Endometrial microvascular endothelial cells (primary cell): ENCODE measurements around the gene ADRB1. TPM values are rescaled to one million over a fixed set of nuclear protein-coding genes. Genes with fewer than 3 reads are reported as not detected.

Source experiments
- in situ Hi-C: cut with HindIII; loops from 2 replicates; pipeline ENCODE4 v1.10.0; 2017; ENCODE audit warnings: low sequenced_read_pairs, low pct_unique_long_range_greater_than_20kb; ENCODE audit errors: inconsistent ontology term
- total RNA-seq: library from RNA; depleted of rRNA; stranded (reverse); fragments of >200 nt; gene quantifications from one replicate; pipeline ENCODE4 v1.2.3, GENCODE V29; 2015; ENCODE audit errors: inconsistent ontology term

ADRB1 gene
- total RNA-seq: 2.6 TPM

DNA sequence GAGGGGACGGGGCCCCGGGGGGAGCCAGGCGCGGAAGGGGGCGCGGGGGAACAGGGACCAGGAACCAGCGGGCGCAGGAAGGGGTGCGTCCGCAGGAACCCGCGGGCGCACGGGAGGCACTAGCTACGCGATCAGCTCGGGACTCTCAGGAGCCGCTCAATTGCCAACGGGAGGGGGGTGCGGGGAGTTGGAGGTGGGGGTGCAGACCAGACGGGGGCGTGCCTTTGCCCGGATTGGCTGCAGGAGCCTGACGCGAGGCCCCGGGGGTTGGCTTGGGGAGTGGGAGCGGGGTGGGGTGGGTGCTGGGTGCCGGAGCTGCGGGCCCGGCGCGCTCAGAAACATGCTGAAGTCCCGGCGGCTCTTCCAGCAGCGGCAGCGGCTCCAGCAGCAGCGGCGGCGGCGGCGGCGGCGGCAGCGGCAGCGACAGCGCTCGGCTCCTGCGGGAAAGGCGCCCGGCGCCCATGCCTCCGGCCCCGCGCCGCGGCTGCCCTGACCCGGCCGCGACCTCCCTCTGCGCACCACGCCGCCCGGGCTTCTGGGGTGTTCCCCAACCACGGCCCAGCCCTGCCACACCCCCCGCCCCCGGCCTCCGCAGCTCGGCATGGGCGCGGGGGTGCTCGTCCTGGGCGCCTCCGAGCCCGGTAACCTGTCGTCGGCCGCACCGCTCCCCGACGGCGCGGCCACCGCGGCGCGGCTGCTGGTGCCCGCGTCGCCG, at the start of gene ADRB1:
Gene ADRB1 (plus strand): TSS at position 335 of the 715 bp plus-strand sequence. CDS start 267 bp downstream, at position 602.
- in situ Hi-C loops: no loop called here

DNA sequence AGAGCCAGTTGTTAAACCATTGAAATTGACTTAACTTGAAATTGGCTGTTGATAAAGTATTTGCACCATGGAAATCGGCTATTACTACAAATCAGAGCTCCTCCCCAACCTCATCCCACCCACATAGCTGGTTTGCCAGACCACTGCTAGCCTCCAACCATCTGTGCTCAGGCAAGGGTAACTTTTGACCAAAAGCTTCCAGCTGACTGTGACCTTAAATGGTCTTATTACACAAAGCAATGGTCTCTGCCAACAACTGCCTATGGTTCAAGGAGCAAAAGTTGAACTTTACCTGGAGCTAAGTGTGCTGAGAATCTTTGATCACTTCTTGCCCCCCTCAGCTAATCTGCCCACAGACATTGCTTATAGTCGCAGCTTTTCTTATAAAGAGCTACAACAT, 48.5 kb upstream of the ADRB1 start:
- in situ Hi-C loops: no loop called here

DNA sequence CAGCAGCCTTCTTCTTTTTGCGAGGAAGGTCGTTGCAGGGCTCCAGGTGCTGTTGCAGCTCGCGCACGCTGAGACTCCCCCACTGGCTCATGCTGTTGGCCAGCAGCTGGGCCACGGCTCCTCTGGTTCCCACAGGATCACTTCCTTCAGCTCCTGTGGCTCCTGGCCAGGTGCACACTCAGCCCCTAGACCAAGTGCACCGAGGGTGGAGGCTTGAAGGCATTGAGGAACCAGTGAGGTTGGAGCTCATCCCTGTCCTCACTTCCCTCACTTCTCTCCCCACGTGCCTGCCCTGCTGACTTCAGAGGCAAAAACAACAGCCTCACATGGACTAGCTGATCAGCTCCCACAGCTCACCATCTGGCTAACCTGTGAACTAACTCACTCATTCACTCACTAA, 46.2 kb upstream of the ADRB1 start:
- in situ Hi-C loops: no loop called here

DNA sequence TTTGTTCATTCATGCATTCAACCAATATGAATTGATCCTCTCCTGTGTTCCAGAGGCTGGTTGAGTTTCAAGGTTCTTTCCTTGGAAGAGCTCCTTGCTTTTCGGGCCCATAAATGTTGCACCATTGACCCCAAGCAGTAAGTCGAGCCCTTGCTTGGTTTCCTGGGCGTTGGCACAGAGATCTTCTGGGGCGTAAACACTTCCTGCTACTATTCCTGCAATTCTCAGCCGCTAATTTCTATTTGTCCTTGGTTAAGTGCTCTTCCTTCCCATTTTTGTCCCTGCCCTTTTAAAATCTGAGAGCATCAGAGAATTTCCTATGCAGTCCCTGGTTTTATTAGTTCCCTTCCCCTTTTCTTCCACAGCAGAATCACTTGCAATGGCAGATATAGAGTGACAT, 44.1 kb upstream of the ADRB1 start:
- in situ Hi-C loops: no loop called here

DNA sequence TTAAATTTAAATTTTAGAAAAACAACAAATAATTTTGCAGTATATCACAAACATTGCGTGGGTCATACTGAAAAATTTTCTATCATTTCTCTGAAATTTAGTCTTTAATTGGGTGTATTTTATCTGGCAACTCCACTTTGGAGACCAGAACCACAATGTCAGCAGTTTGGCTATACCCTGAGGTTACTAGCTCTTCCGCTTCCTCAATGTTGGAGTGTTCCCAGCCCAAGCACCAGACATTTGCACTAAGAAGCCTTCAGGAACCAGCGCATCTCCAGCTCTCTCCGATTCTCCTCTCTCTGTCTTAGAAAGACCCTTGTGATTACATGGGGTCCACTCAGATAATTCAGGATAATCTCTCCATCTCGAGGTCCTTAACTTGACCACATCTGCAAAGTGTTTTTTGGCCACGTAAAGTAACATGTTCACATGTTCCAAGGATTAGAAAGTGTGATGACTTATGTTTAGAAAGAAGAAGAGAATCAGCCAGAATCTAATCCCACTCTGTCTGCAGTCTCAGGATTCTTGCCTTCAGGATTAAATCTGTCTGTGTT, 43.1 kb upstream of the ADRB1 start:
- in situ Hi-C loops: no loop called here

DNA sequence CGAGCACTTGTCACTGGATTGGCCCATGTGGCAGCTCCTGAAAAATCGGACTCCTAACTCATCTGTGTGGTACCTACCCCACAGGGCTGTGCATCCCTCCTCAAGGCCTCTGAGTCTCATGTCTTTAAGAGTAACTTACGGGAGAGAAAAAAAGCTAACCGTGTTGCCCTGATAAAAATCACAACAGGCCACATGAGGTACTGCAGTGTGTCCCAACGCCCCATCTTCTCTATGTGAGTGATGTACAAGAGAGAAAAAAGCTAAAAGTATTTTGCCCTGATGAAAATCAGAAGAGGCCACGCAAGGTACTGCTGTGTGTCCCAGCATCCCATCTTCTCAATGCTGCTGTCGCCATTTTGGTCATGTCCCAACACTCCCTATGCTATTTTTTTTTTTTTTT, 41.2 kb upstream of the ADRB1 start:
- in situ Hi-C loops: no loop called here

DNA sequence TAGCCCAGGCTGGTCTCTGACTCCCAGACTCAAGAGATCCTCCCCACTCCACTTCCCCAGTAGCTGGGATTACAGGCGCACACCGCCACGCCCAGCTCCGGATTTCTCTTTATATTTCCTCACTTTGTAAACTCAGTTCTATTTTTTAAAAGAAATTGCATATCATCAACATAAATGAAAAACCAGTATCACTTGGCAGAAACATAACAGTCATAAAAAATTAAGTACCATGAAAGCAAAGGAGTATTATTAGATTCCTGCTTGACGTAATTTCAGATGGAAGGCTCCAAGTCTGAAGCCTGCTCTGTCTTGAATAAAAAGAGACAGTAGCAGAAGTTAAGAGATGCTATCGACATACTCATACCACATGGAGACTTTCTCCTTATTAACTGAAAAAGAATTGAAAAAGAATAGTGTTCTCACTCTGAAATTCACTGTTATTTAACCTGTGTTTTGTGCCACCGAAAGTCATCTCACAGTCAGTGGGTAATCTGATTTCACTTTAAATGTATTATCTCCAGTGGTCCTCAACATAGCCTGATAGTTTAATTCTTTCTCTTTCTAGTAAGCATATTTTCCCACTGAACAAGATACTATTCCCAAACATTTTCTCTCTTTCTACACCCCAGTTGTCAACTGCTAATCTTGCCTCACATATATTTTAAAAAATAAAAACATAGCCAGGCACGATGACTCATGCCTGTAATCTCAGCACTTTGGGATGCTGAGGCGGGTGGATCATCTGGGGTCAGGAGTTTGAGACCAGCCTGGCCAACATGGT, 40.3 kb upstream of the ADRB1 start:
- in situ Hi-C loops: no loop called here

DNA sequence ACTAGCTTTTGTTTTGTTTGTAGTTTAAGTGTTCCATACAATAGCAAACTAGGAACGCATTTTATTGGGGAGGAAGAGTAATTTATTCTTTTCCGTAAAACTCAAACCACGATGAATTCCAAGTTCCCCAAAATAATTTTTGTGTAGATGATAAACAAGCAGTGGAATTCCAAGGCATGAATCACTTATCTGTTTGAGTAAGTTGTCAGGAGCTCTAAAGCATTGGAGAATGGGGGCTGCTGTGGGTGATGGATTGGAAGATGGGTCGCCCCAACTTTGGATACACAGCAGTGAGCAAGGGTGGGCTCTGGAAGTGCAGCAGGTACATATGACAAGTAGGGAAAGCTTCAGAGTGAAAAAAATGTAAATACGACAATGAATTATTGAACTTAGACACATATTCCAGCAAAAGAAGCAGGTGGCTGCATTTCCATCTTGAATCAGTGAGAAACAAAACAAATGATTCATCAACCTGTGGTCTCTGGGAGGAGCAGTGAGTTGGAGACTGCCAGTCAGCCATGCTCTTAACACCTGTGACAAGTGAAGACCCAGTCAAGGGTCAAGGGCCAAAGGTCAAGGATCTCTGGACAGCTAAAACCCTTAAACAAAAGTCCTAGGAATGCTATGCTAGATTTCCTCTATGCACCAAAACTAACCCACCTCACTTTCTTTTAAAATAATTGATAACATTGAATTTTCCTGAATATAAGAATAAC, 34.2 kb upstream of the ADRB1 start:
- in situ Hi-C loops: no loop called here

DNA sequence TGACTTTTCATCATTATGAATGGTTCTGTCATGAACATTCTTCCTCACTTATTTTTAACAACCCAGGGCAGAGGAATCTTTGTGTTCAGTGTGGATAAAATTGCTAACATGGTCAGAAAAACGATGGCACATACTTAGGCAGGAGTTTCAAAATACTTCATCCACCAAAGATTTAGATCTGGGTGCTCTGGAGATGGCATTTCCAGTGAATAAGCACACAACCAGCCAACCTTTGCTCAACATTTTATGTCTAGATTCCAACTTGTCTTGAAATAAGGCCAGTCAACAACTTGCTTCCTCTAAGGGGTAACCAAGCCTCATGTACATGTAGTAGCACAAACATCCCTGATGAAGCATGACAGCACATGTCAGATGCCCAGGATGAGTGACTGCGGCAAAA, 33.4 kb upstream of the ADRB1 start:
- in situ Hi-C loops: no loop called here

DNA sequence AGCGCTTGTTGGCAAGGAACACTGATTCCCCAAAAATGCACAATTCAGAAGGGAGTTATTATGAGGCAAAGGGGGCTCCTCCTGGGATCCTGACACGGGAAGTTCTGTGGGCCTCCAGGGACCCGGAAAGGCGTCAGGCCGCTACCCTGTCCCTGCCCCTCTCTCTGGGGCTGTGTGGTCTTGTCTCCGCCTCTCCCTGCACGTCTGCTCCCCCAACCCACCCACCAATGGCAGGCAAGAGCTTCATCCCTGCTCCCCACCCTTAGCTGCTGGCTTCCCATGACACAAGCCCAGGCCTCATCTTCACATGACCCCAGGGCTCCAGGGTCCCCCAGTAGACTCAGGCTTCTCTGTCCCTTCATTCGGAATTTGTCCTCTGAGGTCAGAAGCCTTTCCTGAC, 31.0 kb upstream of the ADRB1 start:
- in situ Hi-C loops: no loop called here

DNA sequence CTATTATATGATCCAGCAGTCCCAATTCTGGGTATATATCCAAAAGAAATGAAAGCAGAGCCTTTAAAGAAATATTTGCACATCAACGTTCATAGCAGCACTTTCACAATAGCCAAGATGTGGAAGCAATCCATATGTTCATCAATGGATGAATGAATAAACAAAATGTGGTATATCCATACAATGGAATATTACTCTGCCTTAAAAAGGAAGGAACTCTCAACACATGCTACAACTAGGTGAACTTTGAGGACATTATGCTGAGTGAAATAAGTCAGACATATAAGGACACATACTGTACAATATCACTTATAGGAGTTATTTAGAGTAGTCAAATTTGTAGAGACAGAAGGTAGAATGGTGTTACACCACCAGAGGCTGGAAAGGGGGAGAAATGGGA, 28.0 kb upstream of the ADRB1 start:
- in situ Hi-C loops: no loop called here

DNA sequence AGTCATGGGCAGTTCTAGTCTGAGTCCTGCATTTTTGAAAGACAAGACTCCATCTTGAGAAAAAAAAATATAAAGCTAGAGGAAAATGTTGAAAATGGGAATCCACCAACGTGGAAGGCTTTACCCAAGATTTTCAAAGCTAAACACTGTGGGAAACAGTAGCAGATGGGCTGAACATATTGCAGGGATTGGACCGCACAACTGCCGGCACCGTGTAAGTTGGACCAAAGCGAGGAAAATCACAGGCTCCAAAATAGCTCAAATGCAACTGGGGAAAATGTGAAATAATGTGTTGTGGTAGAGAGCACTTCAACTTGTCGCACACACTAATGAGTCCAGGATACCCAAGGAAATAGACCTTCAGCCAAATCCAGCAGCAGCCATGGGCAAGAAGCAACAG, 26.4 kb upstream of the ADRB1 start:
- in situ Hi-C loops: no loop called here

DNA sequence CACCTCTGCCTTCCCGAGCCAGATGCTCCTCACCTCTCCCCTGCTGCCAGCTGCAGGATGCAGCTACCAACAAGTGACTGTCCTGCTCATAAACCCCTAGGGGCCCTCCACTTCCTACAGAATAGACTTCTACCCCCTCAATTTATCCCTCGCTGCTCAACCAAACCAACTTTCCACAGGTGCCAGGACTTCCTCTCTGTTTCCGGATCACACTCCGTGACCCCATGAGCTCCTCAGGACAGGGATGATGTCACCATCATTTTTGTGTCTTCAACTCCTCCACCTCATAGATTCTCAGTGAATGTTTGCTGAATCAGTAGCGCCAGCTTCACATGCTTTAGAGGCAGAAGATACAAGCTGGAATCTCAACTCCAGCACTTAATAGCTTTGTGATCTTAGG, 25.8 kb upstream of the ADRB1 start:
- in situ Hi-C loops: no loop called here

DNA sequence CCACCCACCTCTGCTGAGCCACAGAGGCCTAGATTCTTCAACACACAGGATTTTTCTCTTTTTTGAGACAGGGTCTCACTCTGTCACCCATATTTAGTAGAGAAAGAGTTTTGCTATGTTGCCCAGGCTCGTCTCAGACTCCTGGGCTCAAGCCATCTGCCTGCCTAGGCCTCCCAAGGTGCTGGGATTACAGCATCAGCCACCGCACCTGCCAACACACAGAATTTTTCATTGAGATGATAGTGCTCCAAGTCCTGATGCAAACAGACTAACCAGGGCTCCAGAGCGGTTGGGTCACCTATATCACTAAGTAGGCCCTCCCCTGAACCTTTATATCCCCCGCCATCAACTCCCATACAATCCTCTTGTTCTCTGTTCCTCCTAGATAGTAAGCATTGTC, 24.4 kb upstream of the ADRB1 start:
- in situ Hi-C loops: no loop called here

DNA sequence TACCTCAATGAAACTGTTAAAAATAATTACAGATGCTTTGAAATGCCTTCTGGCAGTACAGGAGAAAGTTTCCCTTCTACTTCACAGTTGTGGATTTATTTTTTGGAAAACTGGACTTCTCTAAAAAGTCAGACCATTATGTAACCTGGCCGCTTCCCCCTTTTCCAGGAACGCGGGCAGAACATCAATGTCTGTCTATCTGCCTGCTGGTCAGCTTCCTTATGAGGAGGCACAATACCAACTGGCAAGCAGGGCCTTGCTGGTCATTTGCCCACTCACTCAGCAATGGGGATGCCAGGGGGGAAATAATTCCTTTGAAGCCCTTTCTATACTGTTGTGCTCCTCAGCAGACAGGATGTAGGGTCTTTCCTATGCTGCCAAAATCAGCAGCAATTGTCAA, 22.5 kb upstream of the ADRB1 start:
- in situ Hi-C loops: no loop called here

DNA sequence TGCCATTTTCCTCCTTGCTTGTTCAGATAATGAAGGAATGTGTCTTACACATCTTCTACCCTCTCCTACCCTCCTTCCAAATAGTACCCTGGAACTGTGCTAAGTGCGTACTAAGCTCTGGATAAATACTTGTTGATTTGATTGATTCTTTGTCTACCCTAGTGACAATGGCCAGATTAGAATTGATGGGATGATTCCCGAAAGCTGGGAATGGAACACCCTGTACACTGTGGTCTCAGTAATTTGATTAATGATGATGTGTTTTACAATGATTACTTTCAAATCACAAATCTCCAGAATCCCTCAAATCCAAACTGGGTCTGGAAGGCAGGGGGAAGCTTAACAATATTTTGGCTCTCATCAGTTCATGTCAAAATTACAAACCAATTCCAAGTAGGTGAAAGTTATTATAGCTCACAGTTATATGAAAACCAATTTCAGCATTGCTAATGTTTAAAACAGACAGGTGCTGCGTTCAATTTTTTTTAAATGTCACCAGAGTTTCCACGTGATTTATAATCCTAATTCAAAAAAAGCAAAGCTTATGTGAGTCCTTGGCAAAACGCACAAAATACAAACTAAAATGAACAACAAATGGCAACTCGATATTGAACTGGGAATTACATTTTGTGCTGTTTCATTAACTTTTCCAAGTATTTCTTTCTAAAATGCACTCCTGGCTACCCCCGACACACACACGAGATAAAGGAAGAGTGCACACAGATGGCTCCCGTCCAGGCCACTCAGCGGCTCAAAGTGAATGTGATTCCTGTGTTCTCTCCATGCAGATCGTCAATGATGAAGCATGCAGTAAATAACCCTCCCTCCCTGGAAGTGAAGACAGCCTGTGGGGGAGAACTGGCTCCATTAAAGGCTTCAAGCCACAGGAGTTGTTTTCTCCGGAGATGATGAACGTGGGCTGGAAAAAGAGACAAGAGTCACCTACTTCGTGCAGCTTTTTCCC, 21.7 kb upstream of the ADRB1 start:
- in situ Hi-C loops: no loop called here

DNA sequence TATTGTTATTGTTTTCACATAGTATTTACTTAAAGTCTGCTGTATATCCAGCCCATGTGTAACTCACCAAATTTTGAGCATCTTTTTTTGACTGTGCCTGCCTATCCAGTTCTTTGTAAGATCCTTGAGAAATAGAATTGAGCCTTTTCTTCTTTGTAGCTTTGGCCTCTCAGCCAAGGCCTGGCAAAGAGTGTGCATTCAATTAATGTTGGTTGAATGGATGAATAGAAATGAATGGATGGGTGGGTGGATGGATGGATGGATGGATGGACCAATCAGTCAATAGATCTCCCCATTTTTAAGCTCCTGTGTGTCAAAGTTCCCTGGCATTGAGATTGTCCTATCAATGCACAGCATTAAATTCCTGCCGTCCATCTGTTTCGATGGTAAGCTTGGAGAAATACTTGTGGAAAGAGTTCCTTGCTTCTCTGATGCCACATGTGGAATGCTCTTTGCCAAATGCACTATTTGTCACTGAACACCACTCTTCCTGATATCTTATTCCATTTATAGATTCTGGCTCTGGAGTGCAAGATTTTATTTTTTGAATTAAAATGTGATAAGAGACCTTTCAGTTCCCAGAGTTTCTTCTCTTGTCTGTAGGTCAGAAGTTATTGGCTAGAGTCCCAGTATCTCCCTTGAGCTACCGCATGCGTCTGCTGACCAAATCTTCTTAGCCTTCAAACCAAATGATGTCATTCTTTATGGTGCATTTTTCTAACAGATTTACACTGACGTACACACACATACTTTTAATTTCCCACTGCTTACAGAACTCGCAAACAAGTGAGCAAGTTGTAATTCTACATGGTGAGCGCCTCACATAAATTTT, 20.7 kb upstream of the ADRB1 start:
- in situ Hi-C loops: no loop called here
